Sciatic nerve (tissue), 2 donors: ENCODE measurements around the gene DAPK1. TPM values are rescaled to one million over a fixed set of nuclear protein-coding genes. Genes with fewer than 3 reads are reported as not detected.
A peak's percentile ranks its signal among the peaks of the same experiment; 100 is the strongest.

Experiments
- ATAC-seq: fragments of 200-7000 bp; cut with Tn5 transposase; one replicate; pipeline ENCODE4 v1.9.1; 2020; ENCODE audit warnings: mild to moderate bottlenecking, moderate library complexity
- DNase-seq: peaks from one replicate; pipeline ENCODE4 v3.0.0-alpha.2; 2020; ENCODE audit warnings: low spot score
- intact Hi-C: fragments of 100-400 bp; cut with DNase I; formaldehyde crosslinking; loops from one replicate; pipeline ENCODE4 v1.14.2; 2022
- total RNA-seq: library from RNA; stranded (reverse); fragmentation: NEBNext Ultra II Directional; extraction: Animal tissue kit (Norgen Biotek cat#: 25700); gene quantifications from one replicate; pipeline ENCODE4 v1.2.1, GENCODE V29; 2021
- donor health status: DM: no; HTN: no; CAD: no.
- donor health status: DM: no; HTN: no; CAD: no.

DAPK1 gene
- total RNA-seq, 1 donor from 2014 or later, result 71.1 TPM

- peak; percentile 49 for ATAC-seq
- no peak for DNase-seq
- intact Hi-C loops, result no loop called here
Observed at GRCh38 chr9:87599901-87600610, 102.4 kb downstream of the DAPK1 start.

DNA sequence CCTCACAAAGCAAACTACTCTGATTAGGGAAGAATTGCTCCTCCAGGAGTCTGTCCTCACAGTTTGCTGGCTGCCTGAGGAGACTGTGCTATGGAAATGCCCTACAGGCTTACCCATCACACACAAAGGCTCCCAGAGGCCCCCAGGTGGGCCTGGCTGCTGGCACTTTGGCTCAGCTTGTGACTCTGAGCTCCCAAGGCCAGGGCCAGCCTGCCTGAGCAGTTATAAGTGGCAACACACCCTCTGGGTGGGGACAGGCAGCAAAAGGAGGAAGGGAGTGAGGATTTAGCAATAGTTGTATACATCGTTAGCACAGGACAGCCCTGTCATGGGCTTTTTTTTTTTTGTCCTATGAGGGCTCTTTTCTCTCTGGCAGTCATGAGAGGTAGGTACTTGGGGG, 103.5 kb downstream of the DAPK1 start:
- DNase-seq (no peak), ATAC-seq (peak; percentile 49)
- intact Hi-C loops, result no loop called here

DNA sequence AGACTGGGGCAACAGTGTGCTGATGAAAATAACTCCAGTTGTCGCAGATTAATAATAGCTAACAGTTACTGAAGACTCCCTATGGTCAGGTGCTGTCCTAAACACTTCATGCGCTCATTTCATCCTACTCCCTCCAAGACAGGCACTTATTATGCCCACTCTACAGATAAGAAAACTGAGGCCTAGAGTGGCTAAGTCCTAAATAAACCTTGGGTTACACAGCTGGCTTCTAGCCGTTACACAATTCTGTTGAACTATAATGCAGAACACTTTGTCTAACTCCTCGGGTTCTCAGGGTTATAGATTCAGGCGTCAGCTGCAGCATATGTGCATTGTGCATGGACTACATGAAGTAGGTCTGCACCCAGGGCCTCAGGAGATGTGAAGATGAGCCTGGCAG, 103.9 kb downstream of the DAPK1 start:
- no peak for ATAC-seq
- intact Hi-C loops, result no loop called here
- no peak for DNase-seq

- ATAC-seq, result no peak
- no peak for DNase-seq
- intact Hi-C loops, result no loop called here
Observed at GRCh38 chr9:87602933-87603643, 105.4 kb downstream of the DAPK1 start.

- intact Hi-C loops, result no loop called here
- no peak for ATAC-seq
- DNase-seq, result no peak
Observed at GRCh38 chr9:87603854-87604490, 106.3 kb downstream of the DAPK1 start.

DNA sequence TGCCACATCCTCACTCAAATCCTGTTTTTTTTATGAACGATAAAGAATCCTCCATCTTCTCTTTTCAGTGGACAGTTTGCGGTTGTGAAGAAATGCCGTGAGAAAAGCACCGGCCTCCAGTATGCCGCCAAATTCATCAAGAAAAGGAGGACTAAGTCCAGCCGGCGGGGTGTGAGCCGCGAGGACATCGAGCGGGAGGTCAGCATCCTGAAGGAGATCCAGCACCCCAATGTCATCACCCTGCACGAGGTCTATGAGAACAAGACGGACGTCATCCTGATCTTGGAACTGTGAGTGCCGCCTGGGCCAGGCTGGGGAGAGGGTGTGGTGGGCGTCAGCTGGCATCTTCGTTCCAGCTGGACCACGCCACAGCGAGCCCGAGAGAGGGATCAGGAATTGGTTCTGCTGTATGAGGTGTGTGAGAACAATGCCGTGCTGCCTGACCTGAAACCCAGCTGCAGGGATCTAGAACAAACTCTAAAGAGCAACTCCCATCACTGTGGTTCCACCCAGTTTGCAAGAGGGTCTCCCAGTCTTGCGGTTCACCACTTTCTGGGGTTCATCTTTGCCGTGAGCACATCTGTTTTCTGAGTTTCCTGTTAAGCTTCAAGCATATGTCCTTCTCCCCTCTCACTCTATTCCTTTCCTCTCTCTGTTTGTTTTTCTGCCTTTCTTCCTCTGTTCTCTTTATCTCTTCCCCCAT, 107.4 kb downstream of the DAPK1 start:
- intact Hi-C loops, result no loop called here

GRCh38 chr9:87605676-87606075, 108.0 kb downstream of the DAPK1 start:
- intact Hi-C loops, result no loop called here
- no peak for DNase-seq
- ATAC-seq, result no peak

More for the DNA sequence above, 107.4 kb downstream of the DAPK1 start:
- ATAC-seq, result no peak
- DNase-seq, result no peak

DNA sequence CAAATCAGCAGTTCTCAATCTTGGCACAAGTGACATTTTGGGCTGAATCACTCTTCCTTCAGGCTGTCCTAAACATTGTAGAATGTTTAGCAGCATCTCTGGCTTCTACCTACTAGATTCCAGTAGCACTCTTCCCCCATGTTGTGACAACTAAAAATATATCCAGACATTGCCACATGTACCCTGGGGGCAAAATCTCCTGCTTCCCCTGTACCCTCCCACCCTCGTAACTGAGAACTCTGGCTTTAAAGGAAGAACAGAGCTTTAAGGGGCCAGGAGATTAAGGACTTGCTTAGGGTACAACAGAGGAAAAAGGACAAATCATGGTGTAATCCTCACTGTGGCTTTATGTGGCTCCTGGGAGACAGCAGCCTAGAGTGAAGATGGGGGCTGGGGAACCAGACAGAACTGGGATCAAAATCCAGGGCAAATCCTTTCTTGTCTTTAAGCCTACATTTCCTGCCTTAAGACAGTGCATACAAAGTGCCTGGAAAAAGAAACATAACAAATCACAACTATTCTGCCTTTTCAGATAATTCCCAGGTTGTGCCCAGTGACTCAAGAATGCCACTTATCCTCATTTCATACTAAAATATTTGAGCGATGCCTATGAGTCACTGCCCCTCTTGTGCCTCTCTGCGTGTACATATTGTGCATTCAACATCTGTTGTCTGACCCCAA, 109.3 kb downstream of the DAPK1 start:
- ATAC-seq (no peak), DNase-seq (no peak)
- intact Hi-C loops, result no loop called here

DNA sequence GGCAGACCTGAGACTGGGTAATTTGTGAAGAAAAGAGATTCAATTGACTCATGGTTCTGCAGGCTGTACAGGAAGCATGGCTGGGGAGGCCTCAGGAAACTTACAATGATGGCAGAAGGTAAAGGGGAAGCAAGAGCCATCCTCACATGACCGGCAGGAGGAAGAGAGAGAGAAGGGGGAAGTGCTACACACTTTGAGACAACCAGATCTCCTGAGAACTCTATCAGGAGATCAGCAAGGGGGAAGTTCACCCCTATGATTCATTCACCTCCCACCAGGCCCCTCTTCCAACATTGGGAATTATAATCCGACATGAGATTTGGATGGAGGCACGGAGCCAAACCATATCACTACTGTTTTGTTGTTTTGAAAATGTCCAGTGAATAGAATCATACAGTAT, 110.2 kb downstream of the DAPK1 start:
- no peak for ATAC-seq
- DNase-seq, result no peak
- intact Hi-C loops, result no loop called here

DNA sequence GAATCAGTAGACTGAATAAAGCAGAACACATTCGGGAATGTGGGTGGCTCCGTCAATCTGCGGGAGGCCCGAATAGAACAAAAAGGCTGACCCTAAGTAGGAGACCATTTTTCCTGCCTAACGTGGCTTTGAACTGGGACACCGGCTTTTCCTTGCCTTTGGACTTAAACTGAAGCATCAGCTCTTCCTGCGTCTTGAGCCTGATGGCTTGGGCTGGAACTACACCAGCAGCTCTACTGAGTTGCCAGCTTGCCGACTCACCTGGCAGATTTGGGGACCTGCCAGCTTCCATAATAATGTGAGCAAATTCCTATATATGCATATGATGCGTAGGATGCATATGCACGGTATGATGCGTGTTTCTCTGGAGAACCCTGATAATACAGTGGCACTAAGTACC, 111.3 kb downstream of the DAPK1 start:
- ATAC-seq, result no peak
- DNase-seq, result no peak
- intact Hi-C loops, result no loop called here

DNA sequence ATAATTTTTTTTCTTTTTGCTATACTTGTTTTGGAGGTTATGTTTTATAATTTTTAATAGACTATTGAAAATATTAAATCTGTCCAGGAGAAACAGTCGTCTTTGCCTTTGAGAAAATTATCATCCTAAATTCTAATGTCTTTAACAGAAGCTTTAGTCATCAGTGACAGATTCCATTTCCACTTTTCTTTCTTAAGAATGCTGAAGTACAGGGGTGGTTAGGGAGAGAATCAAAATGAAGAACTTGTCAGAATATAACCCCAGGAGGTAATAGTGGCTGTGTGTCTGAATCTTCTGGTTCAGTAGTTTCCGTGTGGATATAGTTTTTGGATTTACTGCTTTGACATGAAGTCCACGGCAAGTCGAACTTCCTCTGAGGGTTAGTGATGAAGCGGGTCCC, 111.8 kb downstream of the DAPK1 start:
- no peak for ATAC-seq
- DNase-seq, result no peak
- intact Hi-C loops, result no loop called here

GRCh38 chr9:87610200-87611155, 112.8 kb downstream of the DAPK1 start:
- DNase-seq (no peak), ATAC-seq (no peak)
- intact Hi-C loops, result no loop called here

GRCh38 chr9:87611776-87612175, 114.1 kb downstream of the DAPK1 start:
- intact Hi-C loops, result no loop called here
- no peak for ATAC-seq
- DNase-seq, result no peak

- ATAC-seq, result no peak
- intact Hi-C loops, result no loop called here
Observed at GRCh38 chr9:87612536-87612935, 114.9 kb downstream of the DAPK1 start.

DNA sequence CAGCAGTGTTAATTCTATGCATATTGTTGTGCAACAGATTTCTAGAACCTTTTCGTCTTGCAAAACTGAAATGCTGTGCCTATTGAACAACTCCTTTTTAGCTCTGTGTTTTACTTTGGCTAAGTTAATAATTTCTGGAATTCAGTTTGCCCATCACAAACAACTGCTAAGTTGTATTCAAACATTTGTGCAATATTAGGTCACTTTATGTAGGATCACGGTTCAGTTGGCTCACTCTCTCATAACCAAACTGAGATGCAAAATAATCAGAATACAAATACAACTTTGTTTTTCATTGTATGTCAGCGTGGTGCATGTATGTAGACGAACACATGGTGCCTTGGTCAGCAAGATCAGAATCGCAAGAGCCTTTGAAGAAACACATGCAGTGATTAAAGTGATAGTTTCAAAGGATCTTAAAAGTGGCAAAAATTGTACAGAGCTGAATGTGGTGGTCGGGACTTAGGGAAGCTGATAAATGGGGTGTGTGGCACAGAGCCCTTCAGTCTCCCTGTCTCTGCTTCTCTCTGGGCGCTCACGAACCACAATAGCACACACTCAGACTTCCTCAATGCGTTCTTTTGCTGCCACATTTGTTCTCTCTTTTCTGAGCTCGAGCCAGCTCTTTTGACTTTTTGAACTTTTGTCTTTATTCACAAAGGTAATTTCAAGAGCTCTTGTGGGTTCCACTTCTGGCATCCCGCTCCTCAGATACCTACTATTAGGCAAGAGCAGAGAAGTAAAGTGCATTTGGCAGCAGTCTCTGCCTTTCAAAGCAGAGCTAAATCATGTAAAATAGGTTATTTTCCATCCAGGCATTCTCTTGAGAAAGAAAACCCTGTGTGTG, 115.8 kb downstream of the DAPK1 start:
- ATAC-seq, result peak; percentile 44
- intact Hi-C loops, result no loop called here
- no peak for DNase-seq

More at GRCh38 chr9:87612536-87612935, 114.9 kb downstream of the DAPK1 start:
- no peak for DNase-seq

DNA sequence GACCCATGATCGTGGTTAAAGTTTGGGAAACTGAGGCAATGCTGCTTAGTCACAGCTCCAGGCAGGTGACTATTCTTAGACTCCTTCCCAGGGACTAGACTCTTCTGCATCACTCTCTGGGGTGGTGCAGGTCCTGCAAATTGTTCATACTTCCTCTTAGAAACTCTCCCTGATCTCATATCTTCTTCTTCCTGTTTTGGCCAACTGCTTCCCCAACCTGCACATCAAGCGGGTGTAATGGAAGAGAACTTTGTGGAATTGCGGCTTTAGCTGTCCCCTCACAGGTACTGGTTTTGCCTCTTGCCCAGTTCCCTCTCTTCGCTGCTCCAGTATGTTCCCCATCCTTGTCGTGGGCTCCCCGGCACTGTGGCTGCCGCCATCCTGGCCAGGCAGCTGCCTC, 116.7 kb downstream of the DAPK1 start:
- DNase-seq (no peak), ATAC-seq (no peak)
- intact Hi-C loops, result no loop called here

- no peak for ATAC-seq
- intact Hi-C loops, result no loop called here
- no peak for DNase-seq
Observed at GRCh38 chr9:87615136-87615535, 117.5 kb downstream of the DAPK1 start.
